Heart left ventricle (tissue), 13 donors: ENCODE measurements around the gene ZNF621.

Experiments used
- POLR2A ChIP-seq, 2 donors: fragments of 450-650 bp; IDR thresholded peaks; one replicate each; pipeline ENCODE4 v1.6.1; 2017; ENCODE audit warnings: antibody characterized with exemption in 2 of 2, mild to moderate bottlenecking in 2 of 2, moderate library complexity in 2 of 2
- TF ChIP-seq, protein P1 (sequence below), 12 donors: fragments of 200-600 bp; sonication (generic) in 4 of 12; IDR thresholded peaks; one replicate each; pipeline versions ENCODE4 v1.5.0 to v1.8.0; 2018 to 2022; ENCODE audit warnings: antibody characterized with exemption in 12 of 12, mild to moderate bottlenecking in 5 of 12
- donor health status: ischemic (EF 13 %, LVEDD 7.1; RV severe dilation, severe dysfunction).
- donor health status: DM: no; HTN: yes; CAD: no.
- donor health status: DM: no; HTN: no; CAD: no.
- donor health status: ischemic (EF 25% LVEDD 6.9; RV normal size, moderate dysfunction).
- donor health status: ischemic (EF 25% LVEDD 5.7; RV mildly dilated, moderate dysfunction).
- donor health status: ischemic (EF 35%, LVEDD 5.7; RV mildly dilated, moderate dysfunction).
- donor health status: nonischemic (EF 11% LVEDD 7.7; RV severe dilation, severe dysfunction).
- donor health status: DM: yes; HTN: yes; CAD: no.
- donor health status: PGD.
- donor health status: ischemic (EF 29% LVEDD 5.4; RV normal size, mild dysfunction).
- donor health status: nonischemic (EF 23%, LVEDD 6.1; RV moderate dilation, normal function).

DNA sequence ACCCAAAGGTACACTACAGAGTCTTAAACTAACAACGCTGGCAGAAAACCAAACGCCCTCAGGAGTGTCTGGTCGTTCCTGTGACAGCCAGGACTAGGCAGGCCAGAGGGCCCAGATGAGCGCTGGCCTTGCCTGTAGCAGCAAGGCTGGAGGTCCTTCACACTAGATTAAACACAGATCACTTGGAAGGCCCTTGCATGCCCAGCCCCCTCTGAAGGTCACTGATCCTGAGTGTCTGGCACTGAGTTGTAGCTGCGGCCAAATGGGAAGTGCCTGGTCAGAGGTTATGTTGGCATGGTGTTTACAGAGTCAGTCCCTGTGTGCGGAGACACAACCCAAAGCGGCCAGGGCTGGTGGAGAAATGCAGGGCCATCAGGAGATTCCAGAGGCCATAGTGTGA is 58.9 kb downstream of the ZNF621 start:
- TF ChIP-seq, protein P1, sequence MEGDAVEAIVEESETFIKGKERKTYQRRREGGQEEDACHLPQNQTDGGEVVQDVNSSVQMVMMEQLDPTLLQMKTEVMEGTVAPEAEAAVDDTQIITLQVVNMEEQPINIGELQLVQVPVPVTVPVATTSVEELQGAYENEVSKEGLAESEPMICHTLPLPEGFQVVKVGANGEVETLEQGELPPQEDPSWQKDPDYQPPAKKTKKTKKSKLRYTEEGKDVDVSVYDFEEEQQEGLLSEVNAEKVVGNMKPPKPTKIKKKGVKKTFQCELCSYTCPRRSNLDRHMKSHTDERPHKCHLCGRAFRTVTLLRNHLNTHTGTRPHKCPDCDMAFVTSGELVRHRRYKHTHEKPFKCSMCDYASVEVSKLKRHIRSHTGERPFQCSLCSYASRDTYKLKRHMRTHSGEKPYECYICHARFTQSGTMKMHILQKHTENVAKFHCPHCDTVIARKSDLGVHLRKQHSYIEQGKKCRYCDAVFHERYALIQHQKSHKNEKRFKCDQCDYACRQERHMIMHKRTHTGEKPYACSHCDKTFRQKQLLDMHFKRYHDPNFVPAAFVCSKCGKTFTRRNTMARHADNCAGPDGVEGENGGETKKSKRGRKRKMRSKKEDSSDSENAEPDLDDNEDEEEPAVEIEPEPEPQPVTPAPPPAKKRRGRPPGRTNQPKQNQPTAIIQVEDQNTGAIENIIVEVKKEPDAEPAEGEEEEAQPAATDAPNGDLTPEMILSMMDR (IDR thresholded peaks at IDR 0.05): no peak
- TF ChIP-seq POLR2A (IDR thresholded peaks at IDR 0.05): no peak
